WTC11 (cell line): ENCODE measurements around the gene GNAI3. TPM values are rescaled to one million over a fixed set of nuclear protein-coding genes. Genes with fewer than 3 reads are reported as not detected.

Experiments used
- ATAC-seq: fragments of 200-7000 bp; cut with Tn5 transposase; 2 replicates; pipeline ENCODE4 v1.10.0; 2021; ENCODE audit warnings: mild to moderate bottlenecking, moderate library complexity
- CTCF ChIA-PET: fragments of 300-600 bp; sonication (Branson Sonifier 250); formaldehyde crosslinking; loops from one replicate; lab custom pipeline; 2021; ENCODE audit warnings: antibody characterized with exemption; lab: Charles Lee
- POLR2A ChIA-PET: fragments of 350-600 bp; sonication (Branson Sonifier 250); formaldehyde crosslinking; loops from one replicate; lab custom pipeline; 2021; ENCODE audit warnings: antibody characterized with exemption; lab: Charles Lee
- DNase-seq: peaks from one replicate; pipeline ENCODE4 v3.0.0; 2021; ENCODE audit warnings: low spot score
- H3K27ac Mint-ChIP-seq: 2 replicates; pipeline ENCODE4 v1.8.0; 2021; ENCODE audit warnings: mixed read lengths
- H3K27me3 Mint-ChIP-seq: 2 replicates; pipeline ENCODE4 v1.8.0; 2021; ENCODE audit warnings: low read depth, mild to moderate bottlenecking, moderate library complexity, mixed read lengths
- H3K36me3 Mint-ChIP-seq: 2 replicates; pipeline ENCODE4 v1.8.0; 2021; ENCODE audit warnings: mixed read lengths
- H3K4me1 Mint-ChIP-seq: 2 replicates; pipeline ENCODE4 v1.8.0; 2022; ENCODE audit warnings: mixed read lengths
- H3K4me3 Mint-ChIP-seq: 2 replicates; pipeline ENCODE4 v1.8.0; 2021; ENCODE audit warnings: mild to moderate bottlenecking, moderate library complexity, mixed read lengths
- H3K9me3 Mint-ChIP-seq: 2 replicates; pipeline ENCODE4 v1.8.0; 2021; ENCODE audit warnings: mixed read lengths
- ARID4B ChIP-seq: sonication (generic); formaldehyde crosslinking; IDR thresholded peaks from 2 replicates; pipeline ENCODE4 v1.8.0; 2023; ENCODE audit warnings: missing genetic modification reagents, mild to moderate bottlenecking, borderline replicate concordance
- CBFB ChIP-seq: sonication (generic); formaldehyde crosslinking; IDR thresholded peaks from 2 replicates; pipeline ENCODE4 v1.8.1; 2022; ENCODE audit warnings: mild to moderate bottlenecking, low read depth, missing genetic modification reagents
- E2F4 ChIP-seq: sonication (generic); formaldehyde crosslinking; IDR thresholded peaks from 2 replicates; pipeline ENCODE4 v1.8.1; 2022; ENCODE audit warnings: low read depth, mild to moderate bottlenecking, moderate library complexity, missing genetic modification reagents, borderline replicate concordance
- FOXJ3 ChIP-seq: sonication (generic); formaldehyde crosslinking; IDR thresholded peaks from 2 replicates; pipeline ENCODE4 v1.9.0; 2021; ENCODE audit warnings: missing genetic modification reagents, mild to moderate bottlenecking, borderline replicate concordance
- GABPB1 ChIP-seq: sonication (generic); formaldehyde crosslinking; IDR thresholded peaks from 2 replicates; pipeline ENCODE4 v1.8.1; 2023; ENCODE audit warnings: mild to moderate bottlenecking, missing genetic modification reagents
- GRHL2 ChIP-seq: fragments of 250-450 bp; sonication (Bioruptor Pico); IDR thresholded peaks from 2 replicates; pipeline ENCODE4 v1.8.0; 2022; ENCODE audit warnings: mild to moderate bottlenecking, moderate library complexity; ENCODE audit not compliant: insufficient replicate concordance, severe bottlenecking
- STAT6 ChIP-seq: sonication (generic); formaldehyde crosslinking; conservative IDR thresholded peaks from 2 replicates; pipeline ENCODE4 v1.8.1; 2023; ENCODE audit warnings: mild to moderate bottlenecking, low read depth, missing genetic modification reagents, moderate library complexity
- TCF7 ChIP-seq: sonication (generic); formaldehyde crosslinking; IDR thresholded peaks from 2 replicates; pipeline ENCODE4 v1.8.0; 2022; ENCODE audit warnings: mild to moderate bottlenecking, low read depth, missing genetic modification reagents, moderate library complexity
- TEAD1 ChIP-seq: sonication (generic); formaldehyde crosslinking; IDR thresholded peaks from 2 replicates; pipeline ENCODE4 v1.8.0; 2022; ENCODE audit warnings: mild to moderate bottlenecking, missing genetic modification reagents
- ZBTB43 ChIP-seq: sonication (generic); formaldehyde crosslinking; IDR thresholded peaks from 2 replicates; pipeline ENCODE4 v1.8.1; 2023; ENCODE audit warnings: mild to moderate bottlenecking, missing genetic modification reagents
- ZMAT4 ChIP-seq: fragments of 250-450 bp; sonication (Bioruptor Pico); IDR thresholded peaks from 2 replicates; pipeline ENCODE4 v1.9.0; 2021; ENCODE audit warnings: mild to moderate bottlenecking
- ZNF219 ChIP-seq: sonication (generic); formaldehyde crosslinking; IDR thresholded peaks from 2 replicates; pipeline ENCODE4 v1.8.0; 2023; ENCODE audit warnings: missing genetic modification reagents, mild to moderate bottlenecking, borderline replicate concordance
- ZNF232 ChIP-seq: sonication (generic); formaldehyde crosslinking; IDR thresholded peaks from 2 replicates; pipeline ENCODE4 v1.8.0; 2022; ENCODE audit warnings: mild to moderate bottlenecking, missing genetic modification reagents
- ZNF396 ChIP-seq: fragments of 250-450 bp; sonication (Bioruptor Pico); IDR thresholded peaks from 2 replicates; pipeline ENCODE4 v1.8.0; 2021; ENCODE audit warnings: mild to moderate bottlenecking, moderate library complexity, borderline replicate concordance
- total RNA-seq: library from RNA; stranded (reverse); gene quantifications from 3 replicates; pipeline ENCODE4 v1.2.3, GENCODE V29; 2021
- TF ChIP-seq, protein P1 (sequence below): sonication (generic); formaldehyde crosslinking; IDR thresholded peaks from 2 replicates; pipeline ENCODE4 v1.8.1; 2023; ENCODE audit warnings: mild to moderate bottlenecking, moderate library complexity, missing genetic modification reagents
- TF ChIP-seq, protein P2 (sequence below): sonication (generic); formaldehyde crosslinking; IDR thresholded peaks from 2 replicates; pipeline ENCODE4 v1.8.0; 2022; ENCODE audit warnings: mild to moderate bottlenecking, missing genetic modification reagents
- TF ChIP-seq, protein P3 (sequence below): sonication (generic); formaldehyde crosslinking; IDR thresholded peaks from 2 replicates; pipeline ENCODE4 v1.8.1; 2022; ENCODE audit warnings: mild to moderate bottlenecking, missing genetic modification reagents, moderate library complexity, borderline replicate concordance
- TF ChIP-seq, protein P4 (sequence below): sonication (generic); formaldehyde crosslinking; conservative IDR thresholded peaks from 2 replicates; pipeline ENCODE4 v1.8.1; 2022; ENCODE audit warnings: mild to moderate bottlenecking, missing genetic modification reagents

Gene GNAI3
- total RNA-seq, 1 experiment from 2014 or later, result 7.2 TPM

- TF ChIP-seq, protein P1, sequence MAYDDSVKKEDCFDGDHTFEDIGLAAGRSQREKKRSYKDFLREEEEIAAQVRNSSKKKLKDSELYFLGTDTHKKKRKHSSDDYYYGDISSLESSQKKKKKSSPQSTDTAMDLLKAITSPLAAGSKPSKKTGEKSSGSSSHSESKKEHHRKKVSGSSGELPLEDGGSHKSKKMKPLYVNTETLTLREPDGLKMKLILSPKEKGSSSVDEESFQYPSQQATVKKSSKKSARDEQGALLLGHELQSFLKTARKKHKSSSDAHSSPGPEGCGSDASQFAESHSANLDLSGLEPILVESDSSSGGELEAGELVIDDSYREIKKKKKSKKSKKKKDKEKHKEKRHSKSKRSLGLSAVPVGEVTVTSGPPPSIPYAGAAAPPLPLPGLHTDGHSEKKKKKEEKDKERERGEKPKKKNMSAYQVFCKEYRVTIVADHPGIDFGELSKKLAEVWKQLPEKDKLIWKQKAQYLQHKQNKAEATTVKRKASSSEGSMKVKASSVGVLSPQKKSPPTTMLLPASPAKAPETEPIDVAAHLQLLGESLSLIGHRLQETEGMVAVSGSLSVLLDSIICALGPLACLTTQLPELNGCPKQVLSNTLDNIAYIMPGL (CRISPR knock-in tag), result 0 out of 2 replicates have a peak, but pooled peaks have one; percentile 36
- TF ChIP-seq, protein P2, sequence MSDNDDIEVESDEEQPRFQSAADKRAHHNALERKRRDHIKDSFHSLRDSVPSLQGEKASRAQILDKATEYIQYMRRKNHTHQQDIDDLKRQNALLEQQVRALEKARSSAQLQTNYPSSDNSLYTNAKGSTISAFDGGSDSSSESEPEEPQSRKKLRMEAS, result peak; percentile 83; the same call in 1 of the 2 replicates
- TF ChIP-seq GABPB1 (CRISPR knock-in tag), result no peak
- TF ChIP-seq TEAD1, result peak; percentile 50; the same call in 1 of the 2 replicates
- TF ChIP-seq ZBTB43 (CRISPR knock-in tag), result peak; percentile 80
Observed at GRCh38 chr1:109655615-109656519, 107.5 kb downstream of the GNAI3 start, which contains the start of gene GSTM4 (continued).

- Mint-ChIP-seq H3K27ac (no peak overlapping the region), H3K27me3 (peaks cover 27% of the 10 kb centered on the region), H3K4me3 (peak overlapping the region; percentile 10), H3K4me1 (peaks cover 12% of the 10 kb centered on the region), H3K9me3 (no peaks in the 10 kb centered on the region), H3K36me3 (no peaks in the 10 kb centered on the region)
- POLR2A ChIA-PET, result no interaction called here
- CTCF ChIA-PET, result interaction anchor here (1.3 to 4.3 kb wide), 3 partner anchors 18 to 327 kb away, joined by 4 to 45 read pairs (median 19); partner anchors contain the start of gene AHCYL1
- no peak for ATAC-seq
- no peak for DNase-seq
- TF ChIP-seq ZMAT4 (CRISPR knock-in tag), result no peak
- TF ChIP-seq GRHL2 (CRISPR knock-in tag), result no peak
- TF ChIP-seq ZNF396 (CRISPR knock-in tag), result no peak
- TF ChIP-seq STAT6 (CRISPR knock-in tag), result no peak
- no peak for TF ChIP-seq TCF7 (CRISPR knock-in tag)
- TF ChIP-seq CBFB, result no peak
- TF ChIP-seq E2F4 (CRISPR knock-in tag), result no peak
- no peak for TF ChIP-seq ZNF219 (CRISPR knock-in tag)
- no peak for TF ChIP-seq ZNF232 (CRISPR knock-in tag)
- no peak for TF ChIP-seq ARID4B (CRISPR knock-in tag)
- TF ChIP-seq, protein P3, sequence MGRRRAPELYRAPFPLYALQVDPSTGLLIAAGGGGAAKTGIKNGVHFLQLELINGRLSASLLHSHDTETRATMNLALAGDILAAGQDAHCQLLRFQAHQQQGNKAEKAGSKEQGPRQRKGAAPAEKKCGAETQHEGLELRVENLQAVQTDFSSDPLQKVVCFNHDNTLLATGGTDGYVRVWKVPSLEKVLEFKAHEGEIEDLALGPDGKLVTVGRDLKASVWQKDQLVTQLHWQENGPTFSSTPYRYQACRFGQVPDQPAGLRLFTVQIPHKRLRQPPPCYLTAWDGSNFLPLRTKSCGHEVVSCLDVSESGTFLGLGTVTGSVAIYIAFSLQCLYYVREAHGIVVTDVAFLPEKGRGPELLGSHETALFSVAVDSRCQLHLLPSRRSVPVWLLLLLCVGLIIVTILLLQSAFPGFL, result no peak
- TF ChIP-seq FOXJ3 (CRISPR knock-in tag), result no peak
- TF ChIP-seq, protein P4, sequence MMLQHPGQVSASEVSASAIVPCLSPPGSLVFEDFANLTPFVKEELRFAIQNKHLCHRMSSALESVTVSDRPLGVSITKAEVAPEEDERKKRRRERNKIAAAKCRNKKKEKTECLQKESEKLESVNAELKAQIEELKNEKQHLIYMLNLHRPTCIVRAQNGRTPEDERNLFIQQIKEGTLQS (CRISPR knock-in tag), result no peak
Observed at GRCh38 chr1:109657395-109657794, 109.0 kb downstream of the GNAI3 start.
